NCI-H2107 (cell line): Measurements from ENCODE around the gene OR51M1.

Experiments used
- DNase-seq: peaks from one replicate; lab custom pipeline; 2025; lab: John Stamatoyannopoulos, UW

Gene OR51M1

GRCh38 chr11:5390210-5390609, 6.6 kb downstream of the OR51M1 start:
- DNase-seq: no peak

- no peak for DNase-seq
These were observed 10.5 kb downstream of the OR51M1 start for GRCh38 chr11:5394091-5394490.

- DNase-seq: no peak
These were observed 15.3 kb downstream of the OR51M1 start for GRCh38 chr11:5398936-5399335.

- DNase-seq: no peak
These were observed 21.6 kb downstream of the OR51M1 start for GRCh38 chr11:5405173-5405572.

- DNase-seq: no peak
These were observed 37.4 kb downstream of the OR51M1 start for GRCh38 chr11:5420993-5421392.

- DNase-seq: no peak
These were observed 38.2 kb downstream of the OR51M1 start, which contains the start of gene OR51Q1 for GRCh38 chr11:5421811-5422210. Gene OR51Q1, plus strand, starts transcription at chr11:5422111. Its CDS starts 90 bp downstream, at chr11:5422201.

GRCh38 chr11:5423131-5423530, 39.5 kb downstream of the OR51M1 start:
- DNase-seq: no peak

GRCh38 chr11:5441414-5441813, 57.8 kb downstream of the OR51M1 start, which contains the start of gene OR51I1:
Gene OR51I1, minus strand, starts transcription at chr11:5441514. Its CDS starts 0 bp downstream, at chr11:5441514.
- no peak for DNase-seq
